Naive thymus-derived CD4-positive, alpha-beta T cell (primary cell): ENCODE results near the gene EPAS1. TPM values are rescaled to one million over a fixed set of nuclear protein-coding genes. Genes with fewer than 3 reads are reported as not detected.
A peak's percentile ranks its signal among the peaks of the same experiment; 100 is the strongest.

ENCODE experiments used
- ATAC-seq: fragments of 150-1000 bp; cut with Tn5 transposase; 2 replicates; pipeline ENCODE4 v1.10.0; 2021; ENCODE audit warnings: mild to moderate bottlenecking, moderate library complexity
- CTCF ChIA-PET: fragments of 350-600 bp; sonication (Branson Sonifier 250); formaldehyde crosslinking; loops from one replicate; lab custom pipeline; 2021; ENCODE audit warnings: antibody characterized with exemption; lab: Charles Lee
- POLR2A ChIA-PET: fragments of 350-600 bp; sonication (Branson Sonifier 250); formaldehyde crosslinking; loops from one replicate; lab custom pipeline; 2021; ENCODE audit warnings: antibody characterized with exemption, inconsistent platforms; lab: Charles Lee
- DNase-seq, 9 donors: peaks; one replicate each; pipeline versions ENCODE4 v3.0.0 to v3.0.0-alpha.2; 2020 to 2022; ENCODE audit warnings: mixed read lengths in 1 of 9
- H3K27ac ChIP-seq: one replicate; pipeline ENCODE4 v1.7.0; 2013; ENCODE audit warnings: mild to moderate bottlenecking, low read depth, low read length, moderate library complexity
- H3K27me3 ChIP-seq, 2 donors: one replicate each; pipeline ENCODE4 v1.7.0; 2013; ENCODE audit warnings: low read length in 2 of 2, mild to moderate bottlenecking in 2 of 2, moderate library complexity in 2 of 2; ENCODE audit not compliant: control insufficient read depth in 2 of 2, insufficient read depth in 2 of 2
- H3K36me3 ChIP-seq, 3 experiments: 1 replicate in 2 of 3; 2 replicates in 1 of 3; pipeline ENCODE4 v1.7.0; 2013; ENCODE audit warnings: low read length in 3 of 3, mild to moderate bottlenecking in 3 of 3, moderate library complexity in 1 of 3; ENCODE audit not compliant: insufficient read depth in 3 of 3, control insufficient read depth in 2 of 3
- H3K4me1 ChIP-seq, 2 donors: one replicate each; pipeline ENCODE4 v1.7.0; 2013; ENCODE audit warnings: low read length in 2 of 2, mild to moderate bottlenecking in 2 of 2, moderate library complexity in 1 of 2; ENCODE audit not compliant: control insufficient read depth in 2 of 2, insufficient read depth in 2 of 2
- H3K4me3 ChIP-seq: 2 replicates; pipeline ENCODE4 v1.7.0; 2013; ENCODE audit warnings: mild to moderate bottlenecking, low read length
- H3K9me3 ChIP-seq, 3 experiments: 1 replicate in 2 of 3; 2 replicates in 1 of 3; pipeline ENCODE4 v1.7.0; 2013; ENCODE audit warnings: low read length in 3 of 3; ENCODE audit not compliant: control insufficient read depth in 2 of 3
- H3K27ac Mint-ChIP-seq, 9 donors: one replicate each; pipeline ENCODE4 v1.8.0; 2020 to 2022; ENCODE audit warnings: mixed read lengths in 9 of 9, mild to moderate bottlenecking in 8 of 9, moderate library complexity in 5 of 9, inconsistent platforms in 2 of 9
- H3K27me3 Mint-ChIP-seq, 5 donors: one replicate each; pipeline ENCODE4 v1.8.0; 2021 to 2022; ENCODE audit warnings: mixed read lengths in 5 of 5, mild to moderate bottlenecking in 1 of 5
- H3K36me3 Mint-ChIP-seq, 5 donors: one replicate each; pipeline ENCODE4 v1.8.0; 2020 to 2022; ENCODE audit warnings: mixed read lengths in 5 of 5, mild to moderate bottlenecking in 3 of 5, inconsistent platforms in 1 of 5
- H3K4me1 Mint-ChIP-seq, 7 donors: one replicate each; pipeline ENCODE4 v1.8.0; 2020 to 2022; ENCODE audit warnings: mixed read lengths in 7 of 7, mild to moderate bottlenecking in 3 of 7, inconsistent platforms in 1 of 7
- H3K4me3 Mint-ChIP-seq, 10 donors: one replicate each; pipeline ENCODE4 v1.8.0; 2020 to 2022; ENCODE audit warnings: mild to moderate bottlenecking in 10 of 10, mixed read lengths in 10 of 10, moderate library complexity in 6 of 10, inconsistent platforms in 2 of 10
- H3K9me3 Mint-ChIP-seq, 11 donors: one replicate each; pipeline ENCODE4 v1.8.0; 2020 to 2022; ENCODE audit warnings: mixed read lengths in 11 of 11, mild to moderate bottlenecking in 4 of 11, inconsistent platforms in 1 of 11, moderate library complexity in 1 of 11
- intact Hi-C, 2 donors: fragments of 100-400 bp; cut with micrococcal nuclease; formaldehyde crosslinking; loops; one replicate each; pipeline ENCODE4 v1.15.1; 2023
- polyA plus RNA-seq, 2 donors: library from polyadenylated mRNA; unstranded; fragments of 300-500 nt; fragmentation: Illumina TruSeq; gene quantifications; one replicate each; pipeline ENCODE4 v1.2.3, GENCODE V29; 2021
- total RNA-seq, 6 experiments: library from RNA in 5 of 6; stranded (reverse) in 5 of 6; gene quantifications; 1 replicate in 5 of 6; 2 replicates in 1 of 6; pipeline ENCODE4 v1.2.3 and lab custom pipeline; 2021 to 2026

EPAS1 gene
- total and polyA plus RNA-seq, 7 experiments from 2014 or later: 0.18 to 17.0 (median 4.7) TPM; not detected in 1

DNA sequence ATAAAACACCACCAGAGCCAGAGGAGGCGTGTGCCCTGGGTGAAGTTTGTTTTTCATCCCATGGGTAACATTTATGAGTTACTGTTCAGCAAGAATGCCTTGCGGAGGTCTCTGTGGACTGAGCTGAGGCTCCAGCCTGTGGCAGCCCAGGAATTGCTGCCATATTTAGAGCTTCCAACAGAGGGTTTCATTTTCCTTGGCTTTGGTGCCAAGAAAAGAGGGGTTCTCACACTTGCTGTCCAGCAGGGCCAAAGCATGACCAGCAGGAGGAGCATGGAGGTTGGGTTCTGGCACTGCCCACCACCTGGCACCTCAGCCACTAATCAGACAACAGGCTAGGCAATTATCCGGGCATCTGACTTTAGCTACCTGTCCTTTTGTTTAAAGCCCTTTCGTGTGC is 36.7 kb downstream of the EPAS1 start:
- Histone ChIP-seq H3K27me3 (no peaks in the 10 kb centered on the region), H3K4me3 (no peak overlapping the region), H3K4me1 (peaks cover 0 to 10% of the 10 kb centered on the region in 2 donors), H3K27ac (no peak overlapping the region), H3K36me3 (no peaks in the 10 kb centered on the region), H3K9me3 (no peaks in the 10 kb centered on the region)
- intact Hi-C loops: no loop called here
- ATAC-seq (no peak), DNase-seq (no peak)
- Mint-ChIP-seq H3K4me1 (peaks cover 7 to 31% (median 27%) of the 10 kb centered on the region in 7 donors), H3K9me3 (peaks cover 0 to 2% (median 0%) of the 10 kb centered on the region in 11 donors), H3K4me3 (no peak overlapping the region), H3K36me3 (no peaks in the 10 kb centered on the region), H3K27ac (no peak overlapping the region), H3K27me3 (peaks cover 0 to 21% (median 6%) of the 10 kb centered on the region in 5 donors)
- ChIA-PET CTCF (interaction anchor here (1.5 kb wide), 1 partner anchor 21 kb away, joined by 4 read pairs; no protein-coding TSS in a partner anchor), POLR2A (interaction anchor here (0.7 kb wide), 1 partner anchor 8 kb away, joined by 3 read pairs; no protein-coding TSS in a partner anchor)

DNA sequence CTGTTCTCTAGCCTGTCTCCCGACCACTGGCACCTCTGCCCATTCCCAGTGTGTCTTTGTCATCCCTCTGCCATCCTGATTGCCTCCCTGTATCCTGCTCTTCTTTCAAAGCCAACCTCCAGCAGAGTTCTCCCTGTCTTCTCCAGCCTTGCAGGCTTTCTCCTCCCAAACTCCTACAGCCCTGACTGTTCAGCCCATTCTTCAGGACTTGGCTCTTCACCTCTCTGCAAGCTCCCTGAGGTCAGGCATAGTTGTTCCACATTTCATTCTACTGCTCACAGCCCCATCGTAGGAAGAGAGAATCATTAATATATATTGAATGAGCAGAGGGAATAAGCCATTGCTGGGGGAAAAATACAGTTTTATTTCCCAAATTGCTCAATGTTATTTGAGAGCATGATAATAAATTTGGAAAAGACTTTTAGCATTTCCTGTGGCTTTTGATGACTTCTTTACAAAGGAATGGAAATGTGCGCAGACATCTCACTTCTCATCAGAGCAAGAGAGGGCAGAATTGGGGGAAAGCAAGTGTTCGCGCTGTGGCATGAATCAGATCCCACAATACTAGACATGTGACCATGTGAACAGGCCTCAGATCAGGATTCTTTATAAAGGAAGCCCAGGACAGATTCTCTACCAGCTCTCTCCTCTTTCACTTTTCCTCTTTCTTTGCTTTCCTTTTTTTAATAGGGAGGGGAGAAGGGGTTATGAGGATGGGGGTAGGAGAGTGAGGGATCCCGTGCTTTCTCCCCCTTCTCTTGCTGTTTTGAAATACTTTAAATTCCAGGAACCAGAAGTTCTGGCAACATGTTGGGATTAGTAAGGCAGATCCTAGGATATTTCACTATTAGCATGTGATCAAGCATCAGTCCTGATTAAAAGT is 37.4 kb downstream of the EPAS1 start:
- peaks cover 7 to 34% (median 27%) of the 10 kb centered on the region in 7 donors for H3K4me1 Mint-ChIP-seq
- no peaks in the 10 kb centered on the region for H3K36me3 Mint-ChIP-seq
- H3K9me3 Mint-ChIP-seq: peaks cover 0 to 2% (median 0%) of the 10 kb centered on the region in 11 donors
- ChIA-PET CTCF (interaction anchor here (1.5 kb wide), 1 partner anchor 21 kb away, joined by 4 read pairs; no protein-coding TSS in a partner anchor), POLR2A (no interaction called here)
- Histone ChIP-seq H3K36me3 (no peaks in the 10 kb centered on the region), H3K27ac (no peak overlapping the region), H3K27me3 (no peaks in the 10 kb centered on the region), H3K4me3 (no peak overlapping the region), H3K9me3 (no peaks in the 10 kb centered on the region), H3K4me1 (peaks cover 0 to 10% of the 10 kb centered on the region in 2 donors)
- no peak overlapping the region for H3K4me3 Mint-ChIP-seq
- peaks cover 0 to 19% (median 6%) of the 10 kb centered on the region in 5 donors for H3K27me3 Mint-ChIP-seq
- DNase-seq: no peak
- intact Hi-C loops: no loop called here
- ATAC-seq: no peak
- peak overlapping the region in 1 of 9 donors; percentile 68 for H3K27ac Mint-ChIP-seq

DNA sequence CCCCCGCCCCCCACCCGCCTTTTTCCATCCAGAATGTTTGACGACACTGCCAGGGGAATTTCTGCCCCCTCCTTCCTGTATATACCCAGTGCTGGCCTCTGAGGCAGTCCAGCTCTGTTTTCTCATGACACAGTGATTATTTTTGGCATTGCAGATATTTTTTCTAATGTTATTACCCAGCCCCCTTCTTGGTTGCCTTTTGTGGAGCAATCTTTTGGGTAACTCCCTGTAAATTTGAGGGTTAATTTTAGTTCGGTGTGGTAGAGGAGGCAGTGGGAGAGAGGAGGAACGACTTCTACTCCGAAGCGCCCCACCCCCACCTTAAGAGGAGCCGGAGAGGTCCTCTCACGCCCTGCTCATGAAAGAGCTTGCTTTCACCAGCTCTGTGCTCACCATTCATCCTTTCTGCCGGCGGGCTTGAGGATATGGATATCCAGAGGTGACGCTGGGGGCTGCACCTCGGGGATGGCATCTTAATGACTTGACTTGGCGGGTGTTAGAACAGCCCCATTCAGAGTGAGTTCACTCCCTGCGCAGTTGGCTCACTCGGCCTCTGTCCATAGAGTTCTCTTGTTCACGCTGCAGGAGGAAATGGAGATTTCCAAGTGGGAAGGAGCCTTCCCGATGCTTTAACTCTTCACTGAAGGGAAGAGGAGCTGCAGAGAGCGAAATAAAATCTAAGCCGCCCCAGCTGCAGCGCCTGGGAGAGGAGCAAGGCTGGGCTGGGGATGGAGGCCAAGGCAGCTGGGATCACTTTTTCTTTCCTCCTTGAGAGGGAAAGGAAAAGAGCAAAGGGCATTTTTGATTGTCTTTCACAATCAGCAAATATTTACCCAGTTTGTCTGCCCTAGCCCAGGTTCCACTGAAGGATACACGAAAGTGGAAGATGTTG is 38.4 kb downstream of the EPAS1 start:
- no peak overlapping the region for H3K4me3 ChIP-seq
- H3K36me3 ChIP-seq: no peaks in the 10 kb centered on the region
- POLR2A ChIA-PET: no interaction called here
- no peaks in the 10 kb centered on the region for H3K27me3 ChIP-seq
- no peak overlapping the region for H3K27ac Mint-ChIP-seq
- ATAC-seq (no peak), DNase-seq (no peak)
- H3K4me1 ChIP-seq: peaks cover 0 to 10% of the 10 kb centered on the region in 2 donors
- no peak overlapping the region for H3K4me3 Mint-ChIP-seq
- peaks cover 7 to 34% (median 29%) of the 10 kb centered on the region in 7 donors for H3K4me1 Mint-ChIP-seq
- H3K36me3 Mint-ChIP-seq: no peaks in the 10 kb centered on the region
- CTCF ChIA-PET: no interaction called here
- peaks cover 0 to 2% (median 0%) of the 10 kb centered on the region in 11 donors for H3K9me3 Mint-ChIP-seq
- H3K27me3 Mint-ChIP-seq: peaks cover 0 to 19% (median 6%) of the 10 kb centered on the region in 5 donors
- H3K27ac ChIP-seq: no peak overlapping the region
- intact Hi-C loops: no loop called here
- H3K9me3 ChIP-seq: no peaks in the 10 kb centered on the region

DNA sequence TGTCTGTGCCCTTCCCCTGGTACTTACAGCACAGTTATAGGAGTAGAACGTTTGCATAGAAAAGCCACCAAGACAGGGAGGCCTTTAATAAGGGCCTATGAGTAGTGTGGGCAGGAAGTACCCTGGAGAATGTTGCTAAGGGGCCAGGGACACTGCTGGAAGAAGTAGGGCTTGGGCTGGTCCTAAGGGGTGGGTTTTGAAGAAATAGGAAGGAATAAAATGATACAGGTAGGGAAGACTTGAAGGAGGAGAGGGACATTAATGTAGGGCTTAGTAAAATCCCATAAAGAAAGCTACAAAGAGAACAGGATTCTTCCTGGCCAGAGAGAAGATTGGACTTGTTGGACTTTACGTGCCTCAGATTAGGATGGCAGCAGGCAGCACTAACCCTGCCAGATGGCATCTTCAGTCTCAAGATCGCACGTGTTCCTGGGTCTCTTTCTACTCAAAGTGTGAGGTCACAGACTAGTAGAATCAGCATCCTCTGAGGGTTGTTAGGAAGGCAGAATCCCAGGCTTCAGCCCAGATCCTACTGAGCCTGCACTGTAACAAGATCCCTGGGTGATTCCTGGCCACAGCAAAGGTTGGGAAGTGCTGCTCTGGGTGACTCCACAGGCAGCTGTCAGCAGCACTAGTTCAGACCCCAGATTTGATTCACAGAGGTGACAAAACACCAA is 39.2 kb downstream of the EPAS1 start:
- ATAC-seq (no peak), DNase-seq (no peak)
- no peak overlapping the region for H3K27ac ChIP-seq
- POLR2A ChIA-PET: no interaction called here
- intact Hi-C loops: no loop called here
- H3K27me3 ChIP-seq: no peaks in the 10 kb centered on the region
- Mint-ChIP-seq H3K4me3 (peak overlapping the region in 1 of 10 donors; percentile 31), H3K36me3 (no peaks in the 10 kb centered on the region), H3K27ac (no peak overlapping the region), H3K9me3 (peaks cover 0 to 2% (median 0%) of the 10 kb centered on the region in 11 donors), H3K4me1 (peaks cover 6 to 36% (median 29%) of the 10 kb centered on the region in 7 donors), H3K27me3 (peaks cover 0 to 19% (median 7%) of the 10 kb centered on the region in 5 donors)
- no peaks in the 10 kb centered on the region for H3K9me3 ChIP-seq
- H3K36me3 ChIP-seq: no peaks in the 10 kb centered on the region
- CTCF ChIA-PET: interaction anchor here (1.7 to 3.7 kb wide), 3 partner anchors 11 to 126 kb away, joined by 6 to 19 read pairs (median 7); no protein-coding TSS in a partner anchor
- no peak overlapping the region for H3K4me3 ChIP-seq
- peaks cover 0 to 10% of the 10 kb centered on the region in 2 donors for H3K4me1 ChIP-seq

DNA sequence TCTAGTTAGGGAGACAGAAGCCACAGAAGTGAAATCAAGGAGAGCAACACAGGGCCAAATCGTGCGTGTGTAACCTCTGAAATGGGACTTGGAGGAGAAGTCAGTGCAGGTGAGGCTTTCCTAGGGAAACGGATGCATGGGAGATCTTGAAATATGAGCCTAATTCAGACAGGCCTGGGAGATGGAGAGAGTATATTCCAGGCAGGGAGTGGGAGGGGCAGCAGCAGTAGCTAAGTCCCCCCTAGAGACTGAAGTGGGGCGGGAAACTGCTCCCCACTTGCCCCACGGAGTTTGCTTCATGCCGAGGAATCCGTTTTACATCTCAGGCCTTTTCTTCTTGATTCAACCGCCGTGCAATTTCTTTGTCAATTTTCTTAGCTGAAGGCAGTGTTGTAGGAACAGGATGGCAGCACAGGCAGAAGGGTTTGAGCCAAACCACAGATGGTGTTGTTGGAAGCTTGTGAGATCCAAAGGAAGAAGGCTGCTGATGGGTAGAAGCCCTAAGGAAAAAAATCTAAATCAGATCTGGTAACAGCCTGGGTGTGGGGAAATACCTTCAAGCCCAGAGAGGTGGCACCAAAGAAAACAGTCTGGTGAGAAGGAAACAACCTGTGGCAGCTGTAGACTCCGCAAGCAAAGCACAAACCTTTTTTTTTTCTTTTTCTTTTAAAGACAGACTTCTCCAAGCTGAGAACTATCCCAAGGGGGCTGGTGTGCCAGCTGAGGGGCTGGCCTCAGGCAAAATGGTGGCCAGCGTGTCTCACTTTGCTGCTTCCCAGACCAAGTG is 40.2 kb downstream of the EPAS1 start:
- ATAC-seq: peak; percentile 28
- H3K27me3 Mint-ChIP-seq: peaks cover 0 to 23% (median 9%) of the 10 kb centered on the region in 5 donors

More for the DNA sequence above, 40.2 kb downstream of the EPAS1 start:
- Histone ChIP-seq H3K9me3 (no peaks in the 10 kb centered on the region), H3K36me3 (no peaks in the 10 kb centered on the region), H3K27me3 (no peaks in the 10 kb centered on the region), H3K27ac (no peak overlapping the region), H3K4me1 (peaks cover 0 to 10% of the 10 kb centered on the region in 2 donors), H3K4me3 (no peak overlapping the region)
- peak overlapping the region in 2 of 9 donors; percentile 37 to 53 for H3K27ac Mint-ChIP-seq
- peaks cover 6 to 40% (median 29%) of the 10 kb centered on the region in 7 donors for H3K4me1 Mint-ChIP-seq
- CTCF ChIA-PET: interaction anchor here (0.5 to 3.7 kb wide), 7 partner anchors 10 to 1980 kb away, joined by 3 to 19 read pairs (median 6); no protein-coding TSS in a partner anchor
- intact Hi-C loops: loop anchor here in 1 of 2 donors (1.0 kb wide), 3 partner anchors 13 to 124 kb away; no protein-coding TSS in a partner anchor
- H3K36me3 Mint-ChIP-seq: no peaks in the 10 kb centered on the region
- peak overlapping the region in 2 of 10 donors; percentile 13 to 36 for H3K4me3 Mint-ChIP-seq
- H3K9me3 Mint-ChIP-seq: no peaks in the 10 kb centered on the region
- DNase-seq: peak in 6 of 9 donors; percentile 13 to 52 (median 34)
- POLR2A ChIA-PET: no interaction called here
